NCI-H146 treated with DMSO at 0.1 percent for 48 hours (cell line): Measurements from ENCODE around the gene ZNF132.
"Not testable (repeated sequence)": the region's sequence is repeated elsewhere in the genome, so short reads cannot be mapped to it uniquely, and the experiment has no call there.

ENCODE experiments used
- DNase-seq: peaks from one replicate; lab custom pipeline; 2025; ENCODE audit not compliant: unreplicated experiment; lab: John Stamatoyannopoulos, UW

The ZNF132 gene

GRCh38 chr19:58439576-58440554 is at the start of gene ZNF132:
TSS of gene ZNF132 (minus strand) at chr19:58440153. CDS start at chr19:58439821, 332 bp downstream.
- DNase-seq: peak; percentile 95

GRCh38 chr19:58484349-58484748 is 44.4 kb upstream of the ZNF132 start:
- not testable (repeated sequence) for DNase-seq

- no peak for DNase-seq
Observed at GRCh38 chr19:58483776-58484175, 43.8 kb upstream of the ZNF132 start.

GRCh38 chr19:58482372-58482771 is 42.4 kb upstream of the ZNF132 start:
- DNase-seq: no peak

GRCh38 chr19:58480831-58481230 is 40.9 kb upstream of the ZNF132 start:
- DNase-seq: no peak

GRCh38 chr19:58480481-58480830 is 40.5 kb upstream of the ZNF132 start:
- DNase-seq: no peak

- no peak for DNase-seq
Observed at GRCh38 chr19:58479736-58480480, 40.0 kb upstream of the ZNF132 start.

- no peak for DNase-seq
Observed at GRCh38 chr19:58479303-58479702, 39.4 kb upstream of the ZNF132 start.

- no peak for DNase-seq
Observed at GRCh38 chr19:58477871-58478270, 37.9 kb upstream of the ZNF132 start.

GRCh38 chr19:58477130-58477529 is 37.2 kb upstream of the ZNF132 start:
- no peak for DNase-seq

GRCh38 chr19:58476498-58477015 is 36.6 kb upstream of the ZNF132 start:
- DNase-seq: peak; percentile 37

- DNase-seq: peak; percentile 95
Observed at GRCh38 chr19:58475714-58476497, 36.0 kb upstream of the ZNF132 start, which contains the start of gene ZNF446. TSS of gene ZNF446 (plus strand) at chr19:58476352. CDS start at chr19:58477219, 867 bp downstream.

- no peak for DNase-seq
Observed at GRCh38 chr19:58474997-58475713, 35.2 kb upstream of the ZNF132 start.

- DNase-seq: no peak
Observed at GRCh38 chr19:58474291-58474996, 34.5 kb upstream of the ZNF132 start.

GRCh38 chr19:58473775-58474174 is 33.8 kb upstream of the ZNF132 start:
- no peak for DNase-seq

- DNase-seq: no peak
Observed at GRCh38 chr19:58471736-58472135, 31.8 kb upstream of the ZNF132 start.

GRCh38 chr19:58470837-58471543 is 31.0 kb upstream of the ZNF132 start:
- DNase-seq: not testable (repeated sequence)

- DNase-seq: no peak
Observed at GRCh38 chr19:58469241-58470013, 29.5 kb upstream of the ZNF132 start.
